Esophagus mucosa (tissue), 1 donor: ENCODE results near the gene RPS6KB2. TPM values are rescaled to one million over a fixed set of nuclear protein-coding genes. Genes with fewer than 3 reads are reported as not detected.

Experiments used
- ATAC-seq: fragments of 200-7000 bp; cut with Tn5 transposase; one replicate; pipeline ENCODE4 v1.9.1; 2020
- total RNA-seq: library from RNA; stranded (reverse); gene quantifications from one replicate; pipeline ENCODE4 v1.2.4, GENCODE V29; 2023
- donor health status: DM: yes; HTN: yes; CAD: no.

The RPS6KB2 gene
- total RNA-seq, 1 donor from 2014 or later: 95.0 TPM

- no peak for ATAC-seq
These were observed 1.4 kb downstream of the RPS6KB2 start for GRCh38 chr11:67429722-67430121.

- no peak for ATAC-seq
These were observed 3.3 kb downstream of the RPS6KB2 start for GRCh38 chr11:67431346-67432249.

- ATAC-seq: no peak
These were observed 4.5 kb downstream of the RPS6KB2 start for GRCh38 chr11:67432655-67433349.

GRCh38 chr11:67433536-67434394 lies 5.5 kb downstream of the RPS6KB2 start:
- no peak for ATAC-seq

- no peak for ATAC-seq
These were observed 6.1 kb downstream of the RPS6KB2 start for GRCh38 chr11:67434395-67434881.

GRCh38 chr11:67435031-67435726 lies 6.9 kb downstream of the RPS6KB2 start:
- peak; percentile 54 for ATAC-seq

GRCh38 chr11:67435727-67436458 lies 7.6 kb downstream of the RPS6KB2 start:
- no peak for ATAC-seq

GRCh38 chr11:67436459-67437081 lies 8.3 kb downstream of the RPS6KB2 start:
- peak; percentile 12 for ATAC-seq

GRCh38 chr11:67437082-67437808 lies 9.0 kb downstream of the RPS6KB2 start, which contains the start of gene PTPRCAP:
TSS of gene PTPRCAP (minus strand) at chr11:67437682. CDS start at chr11:67437619, 63 bp downstream.
- peak; percentile 10 for ATAC-seq

- no peak for ATAC-seq
These were observed 9.5 kb downstream of the RPS6KB2 start for GRCh38 chr11:67437809-67438157.

- peak; percentile 2 for ATAC-seq
These were observed 10.0 kb downstream of the RPS6KB2 start for GRCh38 chr11:67438158-67438902.

- peak; percentile 1 for ATAC-seq
These were observed 11.3 kb downstream of the RPS6KB2 start for GRCh38 chr11:67439321-67440228.

- ATAC-seq: no peak
These were observed 12.2 kb downstream of the RPS6KB2 start for GRCh38 chr11:67440229-67441097.

GRCh38 chr11:67441098-67441563 lies 12.8 kb downstream of the RPS6KB2 start:
- ATAC-seq: no peak

- ATAC-seq: no peak
These were observed 13.5 kb downstream of the RPS6KB2 start for GRCh38 chr11:67441731-67442351.
